ENCODE results near the gene MTMR11. TPM values are rescaled to one million over a fixed set of nuclear protein-coding genes. Genes with fewer than 3 reads are reported as not detected.
"Not testable (repeated sequence)": the region's sequence is repeated elsewhere in the genome, so short reads cannot be mapped to it uniquely, and the experiment has no call there.

The MTMR11 gene
- total RNA-seq, 2 experiments from 2014 or later = 2.1 to 2.8 TPM

GRCh38 chr1:149887196-149887455, 49.6 kb downstream of the MTMR11 start:
- CTCF ChIA-PET = interaction anchor here (1.5 to 1.8 kb wide), 4 partner anchors 9 to 44 kb away, joined by 6 to 12 read pairs (median 6); no protein-coding TSS in a partner anchor
- not testable (repeated sequence) for H3K27me3 Mint-ChIP-seq; H3K27ac Mint-ChIP-seq; H3K4me3 Mint-ChIP-seq; DNase-seq; H3K36me3 Mint-ChIP-seq (ENCODE audit: low read depth); H3K9me3 Mint-ChIP-seq
- POLR2A ChIA-PET = interaction anchor here (0.5 to 4.2 kb wide), 13 partner anchors 12 to 681 kb away, joined by 3 to 31 read pairs (median 5); partner anchors contain the start of genes BOLA1 and SF3B4
- peaks cover 12% of the 10 kb centered on the region for H3K4me1 Mint-ChIP-seq

- Mint-ChIP-seq H3K27ac (no peak overlapping the region), H3K36me3 (ENCODE audit: low read depth) (no peaks in the 10 kb centered on the region), H3K9me3 (no peaks in the 10 kb centered on the region), H3K27me3 (no peaks in the 10 kb centered on the region), H3K4me3 (no peak overlapping the region), H3K4me1 (peaks cover 17% of the 10 kb centered on the region)
- CTCF ChIA-PET = interaction anchor here (1.2 to 1.6 kb wide), 3 partner anchors 9 to 37 kb away, joined by 4 to 6 read pairs (median 6); no protein-coding TSS in a partner anchor
- DNase-seq = peak; percentile 94
- POLR2A ChIA-PET = interaction anchor here (0.5 to 4.2 kb wide), 17 partner anchors 13 to 681 kb away, joined by 3 to 31 read pairs (median 4); partner anchors contain the start of genes BOLA1 and SF3B4
Measured at GRCh38 chr1:149886396-149887195, 50.1 kb downstream of the MTMR11 start.

- not testable (repeated sequence) for H3K27me3 Mint-ChIP-seq
- ChIA-PET POLR2A (interaction anchor here (0.6 to 4.2 kb wide), 10 partner anchors 13 to 676 kb away, joined by 3 to 31 read pairs (median 4); partner anchors contain the start of genes BOLA1 and SF3B4), CTCF (interaction anchor here (1.2 to 1.5 kb wide), 2 partner anchors 8 to 37 kb away, joined by 4 to 6 read pairs; no protein-coding TSS in a partner anchor)
Measured at GRCh38 chr1:149886121-149886395, 50.6 kb downstream of the MTMR11 start.

GRCh38 chr1:149885339-149886120, 51.1 kb downstream of the MTMR11 start:
- ChIA-PET POLR2A (interaction anchor here (0.6 to 4.2 kb wide), 9 partner anchors 14 to 676 kb away, joined by 3 to 31 read pairs (median 4); partner anchors contain the start of genes BOLA1 and SF3B4), CTCF (interaction anchor here (0.6 to 1.2 kb wide), 3 partner anchors 8 to 356 kb away, joined by 3 to 4 read pairs (median 4); no protein-coding TSS in a partner anchor)

More at GRCh38 chr1:149886121-149886395, 50.6 kb downstream of the MTMR11 start:
- not testable (repeated sequence) for H3K4me3 Mint-ChIP-seq; H3K27ac Mint-ChIP-seq; H3K9me3 Mint-ChIP-seq; H3K36me3 Mint-ChIP-seq (ENCODE audit: low read depth); DNase-seq
- peaks cover 18% of the 10 kb centered on the region for H3K4me1 Mint-ChIP-seq

GRCh38 chr1:149884433-149885338, 52.0 kb downstream of the MTMR11 start:
- Mint-ChIP-seq H3K4me1 (peaks cover 20% of the 10 kb centered on the region), H3K9me3 (no peaks in the 10 kb centered on the region), H3K4me3 (no peak overlapping the region), H3K27me3 (no peaks in the 10 kb centered on the region), H3K36me3 (ENCODE audit: low read depth) (no peaks in the 10 kb centered on the region), H3K27ac (no peak overlapping the region)
- POLR2A ChIA-PET = interaction anchor here (1.2 to 4.2 kb wide), 3 partner anchors 36 to 44 kb away, joined by 6 to 31 read pairs (median 26); partner anchors contain the start of gene SF3B4
- DNase-seq = peak; percentile 56
- CTCF ChIA-PET = interaction anchor here (0.6 to 0.9 kb wide), 2 partner anchors 21 to 357 kb away, joined by 3 to 4 read pairs; no protein-coding TSS in a partner anchor

More at GRCh38 chr1:149885339-149886120, 51.1 kb downstream of the MTMR11 start:
- H3K4me3 Mint-ChIP-seq = no peak overlapping the region
- peak; percentile 81 for DNase-seq
- H3K27me3 Mint-ChIP-seq = no peaks in the 10 kb centered on the region
- no peaks in the 10 kb centered on the region for H3K9me3 Mint-ChIP-seq
- no peak overlapping the region for H3K27ac Mint-ChIP-seq
- no peaks in the 10 kb centered on the region for H3K36me3 Mint-ChIP-seq (ENCODE audit: low read depth)
- peaks cover 18% of the 10 kb centered on the region for H3K4me1 Mint-ChIP-seq

- Mint-ChIP-seq H3K27me3 (no peaks in the 10 kb centered on the region), H3K27ac (no peak overlapping the region), H3K9me3 (no peaks in the 10 kb centered on the region), H3K36me3 (ENCODE audit: low read depth) (no peaks in the 10 kb centered on the region), H3K4me3 (peak overlapping the region; percentile 11), H3K4me1 (peaks cover 27% of the 10 kb centered on the region)
- DNase-seq = no peak
- CTCF ChIA-PET = interaction anchor here (0.5 kb wide), 1 partner anchor 18 kb away, joined by 3 read pairs; no protein-coding TSS in a partner anchor
- POLR2A ChIA-PET = no interaction called here
Measured at GRCh38 chr1:149883598-149884247, 53.0 kb downstream of the MTMR11 start.

- CTCF ChIA-PET = no interaction called here
- no peak for DNase-seq
- no peak overlapping the region for H3K4me3 Mint-ChIP-seq
- no peaks in the 10 kb centered on the region for H3K27me3 Mint-ChIP-seq
- H3K4me1 Mint-ChIP-seq = peaks cover 35% of the 10 kb centered on the region
- POLR2A ChIA-PET = interaction anchor here (0.6 kb wide), 1 partner anchor 420 kb away, joined by 3 read pairs; no protein-coding TSS in a partner anchor
- peak overlapping the region; percentile 1 for H3K27ac Mint-ChIP-seq
- peaks cover 4% of the 10 kb centered on the region for H3K9me3 Mint-ChIP-seq
- no peaks in the 10 kb centered on the region for H3K36me3 Mint-ChIP-seq (ENCODE audit: low read depth)
Measured at GRCh38 chr1:149881876-149882275, 54.8 kb downstream of the MTMR11 start.

- Mint-ChIP-seq H3K27ac (peak overlapping the region; percentile 60), H3K36me3 (ENCODE audit: low read depth) (no peaks in the 10 kb centered on the region), H3K9me3 (peaks cover 4% of the 10 kb centered on the region), H3K4me3 (peak overlapping the region; percentile 21), H3K27me3 (no peaks in the 10 kb centered on the region), H3K4me1 (peaks cover 35% of the 10 kb centered on the region)
- DNase-seq = peak; percentile 51
- ChIA-PET POLR2A (no interaction called here), CTCF (no interaction called here)
Measured at GRCh38 chr1:149879556-149879955, 57.1 kb downstream of the MTMR11 start.

Other genes starting within 250 kb of the MTMR11 start
- gene FCGR1A, start 154.2 kb downstream of the MTMR11 start, total RNA-seq = not detected
- 10 to 100 TPM; 20.3 to 20.6 TPM for gene BOLA1, start 37.3 kb downstream of the MTMR11 start, total RNA-seq
- 1 to 10 TPM; 7.5 to 7.7 TPM for gene SV2A, start 19.0 kb downstream of the MTMR11 start, total RNA-seq
- gene SF3B4, start 9.1 kb downstream of the MTMR11 start, total RNA-seq = 100 to 1,000 TPM in 1 of 2 experiments, 10 to 100 TPM in 1; 90.2 to 101 TPM
- gene OTUD7B, start 73.8 kb upstream of the MTMR11 start, total RNA-seq = 10 to 100 TPM in 1 of 2 experiments, 1 to 10 TPM in 1; 9.9 to 10.6 TPM
- 10 to 100 TPM; 34.1 to 38.1 TPM for gene VPS45, start 130.9 kb upstream of the MTMR11 start, total RNA-seq
- gene PLEKHO1, start 213.0 kb upstream of the MTMR11 start, total RNA-seq = 10 to 100 TPM; 65.6 to 67.7 TPM

All from activated CD4-positive, alpha-beta T cell treated with anti-CD3 and anti-CD28 coated beads, Interleukin-2, amount 10 ng/mL, durations not matched to agents 7 days and 5 days (primary cell).